ENCODE results near the gene NBAS. TPM values are rescaled to one million over a fixed set of nuclear protein-coding genes. Genes with fewer than 3 reads are reported as not detected.

NBAS gene
- total RNA-seq, 1 donor from 2014 or later: 57.6 TPM

DNA sequence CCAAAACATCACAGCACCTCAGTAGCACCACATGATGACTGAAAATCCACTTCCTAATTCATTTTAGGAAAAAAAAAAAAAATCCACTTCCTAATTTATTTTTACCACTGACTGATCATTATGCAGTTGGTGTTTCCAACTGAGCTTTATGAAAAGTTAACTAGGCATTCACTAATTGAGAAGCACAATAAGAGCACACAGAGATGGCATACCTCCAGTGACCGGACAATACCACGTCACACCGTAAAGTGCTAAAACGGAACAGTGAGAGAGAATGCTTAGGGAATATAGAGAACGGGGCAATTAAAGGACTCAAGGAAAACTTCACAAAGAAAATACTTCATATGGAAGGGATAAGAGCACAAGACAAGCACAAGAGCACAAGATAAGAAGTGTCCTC is 212.5 kb downstream of the NBAS start:
- TF ChIP-seq CTCF (IDR thresholded peaks at IDR 0.05; ENCODE audit: insufficient read depth, low read depth, low read length): no peak
- TF ChIP-seq EZH2 (IDR thresholded peaks at IDR 0.05; ENCODE audit: insufficient read depth, low read length): no peak
- Histone ChIP-seq H3K27me3 (ENCODE audit: insufficient read depth, low read length) (no peaks in the 10 kb centered on the region), H3K27ac (ENCODE audit: low read depth, low read length) (no peak overlapping the region), H3K4me3 (ENCODE audit: insufficient read depth, low read depth, low read length) (no peak overlapping the region), H3K4me2 (ENCODE audit: low read length) (no peak overlapping the region), H3K79me2 (ENCODE audit: insufficient read depth, low read length) (no peaks in the 10 kb centered on the region), H3K9me3 (ENCODE audit: insufficient read depth, low read depth, low read length) (no peaks in the 10 kb centered on the region), H4K20me1 (ENCODE audit: insufficient read depth, low read length) (no peaks in the 10 kb centered on the region), H3K4me1 (ENCODE audit: insufficient read depth, low read length) (no peaks in the 10 kb centered on the region), H2AFZ (ENCODE audit: low read depth, low read length) (no peak overlapping the region), H3K36me3 (ENCODE audit: insufficient read depth, low read length) (peaks cover 2% of the 10 kb centered on the region), H3K9ac (ENCODE audit: low read length) (no peak overlapping the region)
- Mint-ChIP-seq H3K27ac (ENCODE audit: unreplicated experiment) (no peak overlapping the region), H3K9me3 (ENCODE audit: unreplicated experiment) (no peaks in the 10 kb centered on the region), H3K36me3 (ENCODE audit: low read depth, unreplicated experiment) (peaks cover 20% of the 10 kb centered on the region), H3K4me1 (ENCODE audit: low read depth, unreplicated experiment) (peaks cover 3% of the 10 kb centered on the region), H3K27me3 (ENCODE audit: low read depth, unreplicated experiment) (no peaks in the 10 kb centered on the region), H3K4me3 (ENCODE audit: unreplicated experiment) (no peak overlapping the region)
- no peak for DNase-seq (ENCODE audit: low read depth)
- no peak for FAIRE-seq

GRCh38 chr2:15348045-15348444 is 213.1 kb downstream of the NBAS start:
- no peak for DNase-seq (ENCODE audit: low read depth)
- peaks cover 3% of the 10 kb centered on the region for H3K4me1 Mint-ChIP-seq (ENCODE audit: low read depth, unreplicated experiment)
- no peak for FAIRE-seq

More at GRCh38 chr2:15348045-15348444, 213.1 kb downstream of the NBAS start:
- H3K9me3 Mint-ChIP-seq (ENCODE audit: unreplicated experiment): no peaks in the 10 kb centered on the region
- Histone ChIP-seq H3K4me3 (ENCODE audit: insufficient read depth, low read depth, low read length) (no peak overlapping the region), H3K4me1 (ENCODE audit: insufficient read depth, low read length) (no peaks in the 10 kb centered on the region), H3K79me2 (ENCODE audit: insufficient read depth, low read length) (no peaks in the 10 kb centered on the region), H4K20me1 (ENCODE audit: insufficient read depth, low read length) (peaks cover under 1% of the 10 kb centered on the region), H3K27me3 (ENCODE audit: insufficient read depth, low read length) (no peaks in the 10 kb centered on the region), H2AFZ (ENCODE audit: low read depth, low read length) (no peak overlapping the region), H3K4me2 (ENCODE audit: low read length) (no peak overlapping the region), H3K36me3 (ENCODE audit: insufficient read depth, low read length) (peaks cover 2% of the 10 kb centered on the region), H3K27ac (ENCODE audit: low read depth, low read length) (no peak overlapping the region), H3K9me3 (ENCODE audit: insufficient read depth, low read depth, low read length) (no peaks in the 10 kb centered on the region), H3K9ac (ENCODE audit: low read length) (no peak overlapping the region)
- H3K4me3 Mint-ChIP-seq (ENCODE audit: unreplicated experiment): no peak overlapping the region
- H3K36me3 Mint-ChIP-seq (ENCODE audit: low read depth, unreplicated experiment): peaks cover 18% of the 10 kb centered on the region
- TF ChIP-seq CTCF (IDR thresholded peaks at IDR 0.05; ENCODE audit: insufficient read depth, low read depth, low read length) (no peak), EZH2 (IDR thresholded peaks at IDR 0.05; ENCODE audit: insufficient read depth, low read length) (no peak)
- H3K27ac Mint-ChIP-seq (ENCODE audit: unreplicated experiment): no peak overlapping the region
- H3K27me3 Mint-ChIP-seq (ENCODE audit: low read depth, unreplicated experiment): no peaks in the 10 kb centered on the region

Data from astrocyte (in vitro differentiated cells and primary cell).